SK-N-SH (cell line): Measurements from ENCODE around the gene MED16. TPM values are rescaled to one million over a fixed set of nuclear protein-coding genes. Genes with fewer than 3 reads are reported as not detected.

Experiments used
- CTCF ChIA-PET: fragments of 300-600, 350-600 bp; formaldehyde crosslinking; extraction: SDS; loops from one replicate; lab custom pipeline; 2021; lab: Yijun Ruan, JAX
- POLR2A ChIA-PET: fragments of 350-600 bp; sonication (Branson Sonifier 250); formaldehyde crosslinking; extraction: SDS; loops from one replicate; lab custom pipeline; 2020; ENCODE audit warnings: antibody characterized with exemption, inconsistent platforms; lab: Yijun Ruan, JAX
- DNase-seq: peaks from one replicate; pipeline ENCODE4 v3.0.0; 2012
- H2AFZ ChIP-seq: fragments of 200-600 bp; sonication (generic); 2 replicates; pipeline ENCODE4 v1.8.1; 2016; ENCODE audit warnings: antibody characterized with exemption, mild to moderate bottlenecking, low read depth
- H3F3A ChIP-seq: fragments of 200-600 bp; sonication (generic); replicated peaks from 2 replicates; pipeline ENCODE3; 2016; ENCODE audit warnings: antibody characterized with exemption, mild to moderate bottlenecking; ENCODE audit not compliant: insufficient read depth
- H3K27ac ChIP-seq, 2 experiments: fragments of 200-500 bp in 1 of 2; fragments of 200-600 bp in 1 of 2; sonication (Bioruptor generic) in 1 of 2; sonication (generic), shearing (Covaris generic) in 1 of 2; 2 replicates each; pipeline versions ENCODE4 v1.5.1 to v1.6.1; 2014 to 2016; ENCODE audit warnings: low read depth in 2 of 2, inconsistent platforms in 1 of 2, low read length in 1 of 2, mild to moderate bottlenecking in 1 of 2, mixed read lengths in 1 of 2
- H3K27me3 ChIP-seq: fragments of 200-600 bp; sonication (generic), shearing (Covaris generic); 2 replicates; pipeline ENCODE4 v1.6.1; 2016; ENCODE audit warnings: mixed run types; ENCODE audit not compliant: insufficient read depth
- H3K36me3 ChIP-seq, 2 experiments: fragments of 200-500 bp in 1 of 2; fragments of 200-600 bp in 1 of 2; sonication (Bioruptor generic) in 1 of 2; sonication (generic) in 1 of 2; replicated peaks in 1 of 2; 2 replicates each; pipeline versions ENCODE3 to v1.5.1; 2014 to 2016; ENCODE audit warnings: low read length in 1 of 2, mild to moderate bottlenecking in 1 of 2; ENCODE audit not compliant: insufficient read depth in 2 of 2, control insufficient read depth in 1 of 2
- H3K4me1 ChIP-seq, 2 experiments: fragments of 200-500 bp in 1 of 2; fragments of 200-600 bp in 1 of 2; sonication (Bioruptor generic) in 1 of 2; sonication (generic), shearing (Covaris generic) in 1 of 2; 2 replicates each; pipeline versions ENCODE4 v1.5.1 to v1.6.1; 2014 to 2016; ENCODE audit warnings: low read depth in 1 of 2, low read length in 1 of 2, mixed run types in 1 of 2; ENCODE audit not compliant: insufficient read depth in 2 of 2, control insufficient read depth in 1 of 2
- H3K4me2 ChIP-seq: fragments of 200-600 bp; sonication (generic), shearing (Covaris generic); 2 replicates; pipeline ENCODE4 v1.6.1; 2017; ENCODE audit warnings: mixed run types
- H3K4me3 ChIP-seq, 2 experiments: fragments of 200-500 bp in 1 of 2; fragments of 200-600 bp in 1 of 2; sonication (Bioruptor generic) in 1 of 2; sonication (generic), shearing (Covaris generic) in 1 of 2; 2 replicates each; pipeline versions ENCODE4 v1.5.1 to v1.8.1; 2014 to 2016; ENCODE audit warnings: low read depth in 2 of 2, inconsistent platforms in 1 of 2, low read length in 1 of 2, mild to moderate bottlenecking in 1 of 2, mixed read lengths in 1 of 2, moderate library complexity in 1 of 2
- H3K79me2 ChIP-seq: fragments of 200-600 bp; sonication (generic); 2 replicates; pipeline ENCODE4 v1.8.1; 2017; ENCODE audit warnings: mild to moderate bottlenecking; ENCODE audit not compliant: insufficient read depth
- H3K9ac ChIP-seq: fragments of 200-600 bp; sonication (generic); 2 replicates; pipeline ENCODE4 v1.6.1; 2017; ENCODE audit warnings: mixed run types
- H3K9me2 ChIP-seq: fragments of 200-600 bp; sonication (generic); 2 replicates; pipeline ENCODE4 v1.6.1; 2017; ENCODE audit warnings: mixed run types
- H3K9me3 ChIP-seq: fragments of 200-600 bp; sonication (generic); 2 replicates; pipeline ENCODE4 v1.6.1; 2017; ENCODE audit warnings: mixed run types, mild to moderate bottlenecking, moderate library complexity
- H4K20me1 ChIP-seq: fragments of 200-600 bp; sonication (generic); 2 replicates; pipeline ENCODE4 v1.6.1; 2017; ENCODE audit warnings: mild to moderate bottlenecking, mixed run types; ENCODE audit not compliant: insufficient read depth
- ELF1 ChIP-seq: IDR thresholded peaks from 2 replicates; pipeline ENCODE4 v1.4.0; 2012
- EZH2phosphoT487 ChIP-seq: fragments of 200-600 bp; sonication (generic); IDR thresholded peaks from 2 replicates; pipeline ENCODE4 v1.6.1; 2017; ENCODE audit warnings: low read depth, mixed run types, mild to moderate bottlenecking, antibody characterized with exemption, moderate library complexity, borderline replicate concordance
- GABPA ChIP-seq: IDR thresholded peaks from 2 replicates; pipeline ENCODE4 v1.4.0; 2012; ENCODE audit warnings: low read depth, mild to moderate bottlenecking
- MXI1 ChIP-seq: IDR thresholded peaks from 2 replicates; pipeline ENCODE4 v1.6.1; 2012; ENCODE audit warnings: mild to moderate bottlenecking, low read depth, low read length, improper control_type of control experiment
- NFIC ChIP-seq: IDR thresholded peaks from 2 replicates; pipeline ENCODE4 v1.4.0; 2012; ENCODE audit warnings: borderline replicate concordance
- RCOR1 ChIP-seq: fragments of 150-350 bp; IDR thresholded peaks from 2 replicates; pipeline ENCODE4 v1.6.1; 2017; ENCODE audit warnings: antibody characterized with exemption, low read length
- RFX5 ChIP-seq: IDR thresholded peaks from 2 replicates; pipeline ENCODE4 v1.6.1; 2012; ENCODE audit warnings: mild to moderate bottlenecking, improper control_type of control experiment, low read length
- SIN3A ChIP-seq: IDR thresholded peaks from 2 replicates; pipeline ENCODE4 v1.6.1; 2012; ENCODE audit warnings: low read depth, mild to moderate bottlenecking, low read length, moderate library complexity, borderline replicate concordance
- SMC3 ChIP-seq: IDR thresholded peaks from 2 replicates; pipeline ENCODE4 v1.6.1; 2012; ENCODE audit warnings: low read depth, low read length, improper control_type of control experiment
- YY1 ChIP-seq: IDR thresholded peaks from 2 replicates; pipeline ENCODE4 v1.4.0; 2012; ENCODE audit warnings: low read depth, mild to moderate bottlenecking
- WGBS: methylation state at CpG from one replicate; pipeline ENCODE4 v1.1.6; 2017; ENCODE audit warnings: low lambda C conversion rate; 5-methylcytosine and 5-hydroxymethylcytosine counted together
- polyA plus RNA-seq, 3 experiments: library from polyadenylated mRNA; depleted of rRNA; stranded (reverse); fragments of >200 nt; gene quantifications; 2 replicates each; pipeline ENCODE4 v1.2.3, GENCODE V29; 2012
- TF ChIP-seq, protein P1 (sequence below): fragments of 150-350 bp; IDR thresholded peaks from 2 replicates; pipeline ENCODE4 v1.6.1; 2016; ENCODE audit warnings: mild to moderate bottlenecking, low read depth, low read length
- TF ChIP-seq, protein P2 (sequence below): fragments of 200-600 bp; sonication (generic); IDR thresholded peaks from 2 replicates; pipeline ENCODE4 v1.6.1; 2017; ENCODE audit warnings: antibody characterized with exemption, mild to moderate bottlenecking, moderate library complexity
- TF ChIP-seq, protein P3 (sequence below): IDR thresholded peaks from 2 replicates; pipeline ENCODE4 v1.6.1; 2012; ENCODE audit warnings: mild to moderate bottlenecking, low read depth, low read length, moderate library complexity
- TF ChIP-seq, protein P4 (sequence below): IDR thresholded peaks from 2 replicates; pipeline ENCODE4; 2012
- TF ChIP-seq, protein P5 (sequence below): IDR thresholded peaks from 2 replicates; pipeline ENCODE4 v1.4.0; 2012; ENCODE audit warnings: low read depth, borderline replicate concordance
- TF ChIP-seq, protein P6 (sequence below): IDR thresholded peaks from 2 replicates; pipeline ENCODE4 v1.4.0; 2012; ENCODE audit warnings: low read depth
- TF ChIP-seq, protein P7 (sequence below): IDR thresholded peaks from 2 replicates; pipeline ENCODE4 v1.4.0; 2012; ENCODE audit warnings: low read depth, borderline replicate concordance

The MED16 gene
- polyA plus RNA-seq, 1 of the 3 experiments (the other 2 are of a cell fraction): 40.6 TPM

DNA sequence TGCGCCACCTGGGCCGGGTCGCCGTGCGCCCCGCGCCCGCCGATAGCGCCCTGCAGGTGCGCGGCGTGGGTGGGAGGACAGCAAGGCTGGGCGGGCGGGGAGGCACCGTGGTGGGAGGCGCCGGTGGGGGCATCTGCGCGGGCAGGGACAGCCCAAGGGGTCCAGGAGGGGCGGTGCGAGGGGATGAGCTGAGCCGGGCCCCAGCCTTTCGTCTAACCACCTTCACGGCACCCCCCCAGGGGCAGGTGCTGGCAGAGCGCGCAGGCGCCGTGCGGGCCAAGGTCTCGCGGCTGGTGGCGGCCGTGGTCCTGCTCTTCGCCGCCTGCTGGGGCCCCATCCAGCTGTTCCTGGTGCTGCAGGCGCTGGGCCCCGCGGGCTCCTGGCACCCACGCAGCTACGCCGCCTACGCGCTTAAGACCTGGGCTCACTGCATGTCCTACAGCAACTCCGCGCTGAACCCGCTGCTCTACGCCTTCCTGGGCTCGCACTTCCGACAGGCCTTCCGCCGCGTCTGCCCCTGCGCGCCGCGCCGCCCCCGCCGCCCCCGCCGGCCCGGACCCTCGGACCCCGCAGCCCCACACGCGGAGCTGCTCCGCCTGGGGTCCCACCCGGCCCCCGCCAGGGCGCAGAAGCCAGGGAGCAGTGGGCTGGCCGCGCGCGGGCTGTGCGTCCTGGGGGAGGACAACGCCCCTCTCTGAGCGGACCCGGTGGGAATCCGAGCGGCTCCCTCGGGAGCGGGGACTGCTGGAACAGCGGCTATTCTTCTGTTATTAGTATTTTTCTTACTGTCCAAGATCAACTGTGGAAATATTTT, 27.3 kb upstream of the MED16 start:
- CTCF ChIA-PET: interaction anchor here (0.7 to 11.2 kb wide), 12 partner anchors 9 to 321 kb away, joined by 3 to 161 read pairs (median 5); partner anchors contain the start of genes ATP5F1D, CFD and WDR18
- no peaks in the 10 kb centered on the region for H3K79me2 ChIP-seq
- H3K36me3 ChIP-seq: no peaks in the 10 kb centered on the region
- H3K9me2 ChIP-seq: no peaks in the 10 kb centered on the region
- TF ChIP-seq GABPA (no peak), EZH2phosphoT487 (no peak), MXI1 (no peak), YY1 (no peak), ELF1 (no peak), RFX5 (no peak), SIN3A (no peak), NFIC (no peak), RCOR1 (no peak), SMC3 (no peak)
- TF ChIP-seq, protein P1, sequence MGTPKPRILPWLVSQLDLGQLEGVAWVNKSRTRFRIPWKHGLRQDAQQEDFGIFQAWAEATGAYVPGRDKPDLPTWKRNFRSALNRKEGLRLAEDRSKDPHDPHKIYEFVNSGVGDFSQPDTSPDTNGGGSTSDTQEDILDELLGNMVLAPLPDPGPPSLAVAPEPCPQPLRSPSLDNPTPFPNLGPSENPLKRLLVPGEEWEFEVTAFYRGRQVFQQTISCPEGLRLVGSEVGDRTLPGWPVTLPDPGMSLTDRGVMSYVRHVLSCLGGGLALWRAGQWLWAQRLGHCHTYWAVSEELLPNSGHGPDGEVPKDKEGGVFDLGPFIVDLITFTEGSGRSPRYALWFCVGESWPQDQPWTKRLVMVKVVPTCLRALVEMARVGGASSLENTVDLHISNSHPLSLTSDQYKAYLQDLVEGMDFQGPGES: no peak
- TF ChIP-seq, protein P2, sequence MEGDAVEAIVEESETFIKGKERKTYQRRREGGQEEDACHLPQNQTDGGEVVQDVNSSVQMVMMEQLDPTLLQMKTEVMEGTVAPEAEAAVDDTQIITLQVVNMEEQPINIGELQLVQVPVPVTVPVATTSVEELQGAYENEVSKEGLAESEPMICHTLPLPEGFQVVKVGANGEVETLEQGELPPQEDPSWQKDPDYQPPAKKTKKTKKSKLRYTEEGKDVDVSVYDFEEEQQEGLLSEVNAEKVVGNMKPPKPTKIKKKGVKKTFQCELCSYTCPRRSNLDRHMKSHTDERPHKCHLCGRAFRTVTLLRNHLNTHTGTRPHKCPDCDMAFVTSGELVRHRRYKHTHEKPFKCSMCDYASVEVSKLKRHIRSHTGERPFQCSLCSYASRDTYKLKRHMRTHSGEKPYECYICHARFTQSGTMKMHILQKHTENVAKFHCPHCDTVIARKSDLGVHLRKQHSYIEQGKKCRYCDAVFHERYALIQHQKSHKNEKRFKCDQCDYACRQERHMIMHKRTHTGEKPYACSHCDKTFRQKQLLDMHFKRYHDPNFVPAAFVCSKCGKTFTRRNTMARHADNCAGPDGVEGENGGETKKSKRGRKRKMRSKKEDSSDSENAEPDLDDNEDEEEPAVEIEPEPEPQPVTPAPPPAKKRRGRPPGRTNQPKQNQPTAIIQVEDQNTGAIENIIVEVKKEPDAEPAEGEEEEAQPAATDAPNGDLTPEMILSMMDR: no peak
- TF ChIP-seq, protein P3, sequence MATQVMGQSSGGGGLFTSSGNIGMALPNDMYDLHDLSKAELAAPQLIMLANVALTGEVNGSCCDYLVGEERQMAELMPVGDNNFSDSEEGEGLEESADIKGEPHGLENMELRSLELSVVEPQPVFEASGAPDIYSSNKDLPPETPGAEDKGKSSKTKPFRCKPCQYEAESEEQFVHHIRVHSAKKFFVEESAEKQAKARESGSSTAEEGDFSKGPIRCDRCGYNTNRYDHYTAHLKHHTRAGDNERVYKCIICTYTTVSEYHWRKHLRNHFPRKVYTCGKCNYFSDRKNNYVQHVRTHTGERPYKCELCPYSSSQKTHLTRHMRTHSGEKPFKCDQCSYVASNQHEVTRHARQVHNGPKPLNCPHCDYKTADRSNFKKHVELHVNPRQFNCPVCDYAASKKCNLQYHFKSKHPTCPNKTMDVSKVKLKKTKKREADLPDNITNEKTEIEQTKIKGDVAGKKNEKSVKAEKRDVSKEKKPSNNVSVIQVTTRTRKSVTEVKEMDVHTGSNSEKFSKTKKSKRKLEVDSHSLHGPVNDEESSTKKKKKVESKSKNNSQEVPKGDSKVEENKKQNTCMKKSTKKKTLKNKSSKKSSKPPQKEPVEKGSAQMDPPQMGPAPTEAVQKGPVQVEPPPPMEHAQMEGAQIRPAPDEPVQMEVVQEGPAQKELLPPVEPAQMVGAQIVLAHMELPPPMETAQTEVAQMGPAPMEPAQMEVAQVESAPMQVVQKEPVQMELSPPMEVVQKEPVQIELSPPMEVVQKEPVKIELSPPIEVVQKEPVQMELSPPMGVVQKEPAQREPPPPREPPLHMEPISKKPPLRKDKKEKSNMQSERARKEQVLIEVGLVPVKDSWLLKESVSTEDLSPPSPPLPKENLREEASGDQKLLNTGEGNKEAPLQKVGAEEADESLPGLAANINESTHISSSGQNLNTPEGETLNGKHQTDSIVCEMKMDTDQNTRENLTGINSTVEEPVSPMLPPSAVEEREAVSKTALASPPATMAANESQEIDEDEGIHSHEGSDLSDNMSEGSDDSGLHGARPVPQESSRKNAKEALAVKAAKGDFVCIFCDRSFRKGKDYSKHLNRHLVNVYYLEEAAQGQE: no peak
- TF ChIP-seq, protein P4, sequence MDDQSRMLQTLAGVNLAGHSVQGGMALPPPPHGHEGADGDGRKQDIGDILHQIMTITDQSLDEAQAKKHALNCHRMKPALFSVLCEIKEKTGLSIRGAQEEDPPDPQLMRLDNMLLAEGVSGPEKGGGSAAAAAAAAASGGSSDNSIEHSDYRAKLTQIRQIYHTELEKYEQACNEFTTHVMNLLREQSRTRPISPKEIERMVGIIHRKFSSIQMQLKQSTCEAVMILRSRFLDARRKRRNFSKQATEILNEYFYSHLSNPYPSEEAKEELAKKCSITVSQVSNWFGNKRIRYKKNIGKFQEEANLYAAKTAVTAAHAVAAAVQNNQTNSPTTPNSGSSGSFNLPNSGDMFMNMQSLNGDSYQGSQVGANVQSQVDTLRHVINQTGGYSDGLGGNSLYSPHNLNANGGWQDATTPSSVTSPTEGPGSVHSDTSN: no peak
- TF ChIP-seq, protein P5, sequence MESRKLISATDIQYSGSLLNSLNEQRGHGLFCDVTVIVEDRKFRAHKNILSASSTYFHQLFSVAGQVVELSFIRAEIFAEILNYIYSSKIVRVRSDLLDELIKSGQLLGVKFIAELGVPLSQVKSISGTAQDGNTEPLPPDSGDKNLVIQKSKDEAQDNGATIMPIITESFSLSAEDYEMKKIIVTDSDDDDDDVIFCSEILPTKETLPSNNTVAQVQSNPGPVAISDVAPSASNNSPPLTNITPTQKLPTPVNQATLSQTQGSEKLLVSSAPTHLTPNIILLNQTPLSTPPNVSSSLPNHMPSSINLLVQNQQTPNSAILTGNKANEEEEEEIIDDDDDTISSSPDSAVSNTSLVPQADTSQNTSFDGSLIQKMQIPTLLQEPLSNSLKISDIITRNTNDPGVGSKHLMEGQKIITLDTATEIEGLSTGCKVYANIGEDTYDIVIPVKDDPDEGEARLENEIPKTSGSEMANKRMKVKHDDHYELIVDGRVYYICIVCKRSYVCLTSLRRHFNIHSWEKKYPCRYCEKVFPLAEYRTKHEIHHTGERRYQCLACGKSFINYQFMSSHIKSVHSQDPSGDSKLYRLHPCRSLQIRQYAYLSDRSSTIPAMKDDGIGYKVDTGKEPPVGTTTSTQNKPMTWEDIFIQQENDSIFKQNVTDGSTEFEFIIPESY: no peak
- TF ChIP-seq, protein P6, sequence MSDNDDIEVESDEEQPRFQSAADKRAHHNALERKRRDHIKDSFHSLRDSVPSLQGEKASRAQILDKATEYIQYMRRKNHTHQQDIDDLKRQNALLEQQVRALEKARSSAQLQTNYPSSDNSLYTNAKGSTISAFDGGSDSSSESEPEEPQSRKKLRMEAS: no peak
- TF ChIP-seq, protein P7, sequence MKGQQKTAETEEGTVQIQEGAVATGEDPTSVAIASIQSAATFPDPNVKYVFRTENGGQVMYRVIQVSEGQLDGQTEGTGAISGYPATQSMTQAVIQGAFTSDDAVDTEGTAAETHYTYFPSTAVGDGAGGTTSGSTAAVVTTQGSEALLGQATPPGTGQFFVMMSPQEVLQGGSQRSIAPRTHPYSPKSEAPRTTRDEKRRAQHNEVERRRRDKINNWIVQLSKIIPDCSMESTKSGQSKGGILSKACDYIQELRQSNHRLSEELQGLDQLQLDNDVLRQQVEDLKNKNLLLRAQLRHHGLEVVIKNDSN: no peak
- DNase-seq: no peak
- peaks cover 41% of the 10 kb centered on the region for H3K27me3 ChIP-seq
- no peak overlapping the region for H3K9ac ChIP-seq
- no peaks in the 10 kb centered on the region for H4K20me1 ChIP-seq
- peak overlapping the region in 1 of 2 experiments; percentile 35; a peak in 1 of 4 replicates for H3K4me3 ChIP-seq
- POLR2A ChIA-PET: no interaction called here
- H3K4me2 ChIP-seq: no peak overlapping the region
- WGBS: 19% methylated on average over 14 of the region's 84 CpGs
- no peaks in the 10 kb centered on the region for H3K9me3 ChIP-seq
- H2AFZ ChIP-seq: no peak overlapping the region
- H3K4me1 ChIP-seq: peaks cover 7 to 21% of the 10 kb centered on the region in 2 experiments; a peak in 1 of 4 replicates
- H3F3A ChIP-seq: peaks cover 18% of the 10 kb centered on the region
- H3K27ac ChIP-seq: no peak overlapping the region
